Cardiac muscle cell (in vitro differentiated cells and primary cell): ENCODE measurements around the gene FAF1. TPM values are rescaled to one million over a fixed set of nuclear protein-coding genes. Genes with fewer than 3 reads are reported as not detected.

ENCODE experiments used
- DNase-seq, 2 donors: peaks; one replicate each; pipeline versions ENCODE4 v3.0.0 to v3.0.0-alpha.2; 2010 to 2017; ENCODE audit warnings: low read depth in 1 of 2, low spot score in 1 of 2
- H3K27ac ChIP-seq: fragments of 200-600 bp; sonication (generic); 2 replicates; pipeline ENCODE4 v1.5.1; 2016
- H3K27me3 ChIP-seq: fragments of 200-600 bp; sonication (generic); 2 replicates; pipeline ENCODE4 v1.6.0; 2016; ENCODE audit warnings: control low read depth
- H3K36me3 ChIP-seq: fragments of 200-600 bp; sonication (generic); 2 replicates; pipeline ENCODE4 v1.5.1; 2016; ENCODE audit warnings: control low read depth
- H3K4me1 ChIP-seq: fragments of 200-600 bp; sonication (generic); 2 replicates; pipeline ENCODE4 v1.8.1; 2017; ENCODE audit warnings: low read depth, mild to moderate bottlenecking, mixed run types
- H3K4me3 ChIP-seq: fragments of 200-600 bp; sonication (generic); 2 replicates; pipeline ENCODE4 v1.5.1; 2016; ENCODE audit warnings: mild to moderate bottlenecking
- H3K9me3 ChIP-seq: fragments of 200-600 bp; sonication (generic); 2 replicates; pipeline ENCODE4 v1.5.1; 2017; ENCODE audit warnings: low read depth, mild to moderate bottlenecking, control low read depth
- CTCF ChIP-seq: IDR thresholded peaks from 2 replicates; pipeline ENCODE4 v1.5.1; 2012; ENCODE audit warnings: low read depth, mild to moderate bottlenecking, low read length
- polyA plus RNA-seq: library from polyadenylated mRNA; unstranded; fragments of >200 nt; fragmentation: Nextera tagmentation; extraction: Ambion mirVana; gene quantifications from 2 replicates; pipeline ENCODE4 v1.2.1, GENCODE V29; 2016
- total RNA-seq: library from RNA; depleted of rRNA; stranded (reverse); fragments of >200 nt; gene quantifications from 2 replicates; pipeline ENCODE4 v1.2.3, GENCODE V29; 2016

Gene FAF1
- total and polyA plus RNA-seq, 2 experiments from 2014 or later = 24.3 to 76.7 TPM

GRCh38 chr1:50973875-50974617 lies 14.0 kb upstream of the FAF1 start:
- peaks cover 100% of the 10 kb centered on the region for H3K27me3 ChIP-seq
- no peak for DNase-seq

GRCh38 chr1:50973255-50973654 lies 13.2 kb upstream of the FAF1 start:
- Histone ChIP-seq H3K27ac (no peak overlapping the region), H3K9me3 (no peaks in the 10 kb centered on the region), H3K4me1 (no peaks in the 10 kb centered on the region), H3K36me3 (no peaks in the 10 kb centered on the region), H3K4me3 (no peak overlapping the region), H3K27me3 (peaks cover 97% of the 10 kb centered on the region)
- no peak for TF ChIP-seq CTCF
- DNase-seq = no peak

More at GRCh38 chr1:50973875-50974617, 14.0 kb upstream of the FAF1 start:
- Histone ChIP-seq H3K4me1 (no peaks in the 10 kb centered on the region), H3K36me3 (no peaks in the 10 kb centered on the region), H3K4me3 (no peak overlapping the region), H3K27ac (no peak overlapping the region), H3K9me3 (no peaks in the 10 kb centered on the region)
- TF ChIP-seq CTCF = no peak

- no peak for DNase-seq
- Histone ChIP-seq H3K4me1 (no peaks in the 10 kb centered on the region), H3K27ac (no peak overlapping the region), H3K4me3 (no peak overlapping the region), H3K27me3 (peaks cover 94% of the 10 kb centered on the region), H3K9me3 (no peaks in the 10 kb centered on the region), H3K36me3 (no peaks in the 10 kb centered on the region)
- no peak for TF ChIP-seq CTCF
These were observed 12.7 kb upstream of the FAF1 start for GRCh38 chr1:50972766-50973165.

- Histone ChIP-seq H3K27me3 (peaks cover 94% of the 10 kb centered on the region), H3K36me3 (no peaks in the 10 kb centered on the region), H3K9me3 (no peaks in the 10 kb centered on the region), H3K27ac (no peak overlapping the region), H3K4me3 (no peak overlapping the region), H3K4me1 (no peaks in the 10 kb centered on the region)
- DNase-seq = no peak
- no peak for TF ChIP-seq CTCF
These were observed 11.8 kb upstream of the FAF1 start for GRCh38 chr1:50971748-50972305.

- H3K4me1 ChIP-seq = no peaks in the 10 kb centered on the region
- no peak for TF ChIP-seq CTCF
- no peak for DNase-seq
- no peak overlapping the region for H3K27ac ChIP-seq
- no peaks in the 10 kb centered on the region for H3K9me3 ChIP-seq
- H3K36me3 ChIP-seq = no peaks in the 10 kb centered on the region
- no peak overlapping the region for H3K4me3 ChIP-seq
- H3K27me3 ChIP-seq = peaks cover 94% of the 10 kb centered on the region
These were observed 11.0 kb upstream of the FAF1 start for GRCh38 chr1:50970931-50971582.
